ENCODE data around the gene CAMK4. TPM values are rescaled to one million over a fixed set of nuclear protein-coding genes. Genes with fewer than 3 reads are reported as not detected.

CAMK4 gene
- total RNA-seq, 1 donor from 2014 or later, result 2.7 TPM

- intact Hi-C loops (cut with DNase I), result no loop called here
Observed at GRCh38 chr5:111234125-111234524, 9.9 kb downstream of the CAMK4 start.

GRCh38 chr5:111235635-111236034, 11.5 kb downstream of the CAMK4 start:
- Histone ChIP-seq H3K36me3 (no peaks in the 10 kb centered on the region), H3K9me3 (no peaks in the 10 kb centered on the region), H3K27ac (no peak overlapping the region), H3K27me3 (ENCODE audit: low read depth) (no peaks in the 10 kb centered on the region), H3K4me1 (no peaks in the 10 kb centered on the region), H3K4me3 (no peak overlapping the region)
- no peak for TF ChIP-seq CTCF (IDR thresholded peaks at IDR 0.05)
- ATAC-seq (no peak), DNase-seq (no peak)
- intact Hi-C loops (cut with DNase I), result no loop called here

More at GRCh38 chr5:111234125-111234524, 9.9 kb downstream of the CAMK4 start:
- Histone ChIP-seq H3K4me1 (no peaks in the 10 kb centered on the region), H3K36me3 (no peaks in the 10 kb centered on the region), H3K9me3 (no peaks in the 10 kb centered on the region), H3K4me3 (no peak overlapping the region), H3K27ac (no peak overlapping the region), H3K27me3 (ENCODE audit: low read depth) (no peaks in the 10 kb centered on the region)
- DNase-seq (no peak), ATAC-seq (no peak)
- no peak for TF ChIP-seq CTCF (IDR thresholded peaks at IDR 0.05)

GRCh38 chr5:111236348-111236747, 12.2 kb downstream of the CAMK4 start:
- H3K9me3 ChIP-seq, result no peaks in the 10 kb centered on the region
- no peaks in the 10 kb centered on the region for H3K36me3 ChIP-seq
- no peak overlapping the region for H3K27ac ChIP-seq
- DNase-seq (no peak), ATAC-seq (no peak)
- no peak for TF ChIP-seq CTCF (IDR thresholded peaks at IDR 0.05)
- H3K4me1 ChIP-seq, result no peaks in the 10 kb centered on the region
- H3K4me3 ChIP-seq, result no peak overlapping the region
- intact Hi-C loops (cut with DNase I), result no loop called here
- H3K27me3 ChIP-seq (ENCODE audit: low read depth), result no peaks in the 10 kb centered on the region

GRCh38 chr5:111236995-111237394, 12.8 kb downstream of the CAMK4 start:
- Histone ChIP-seq H3K27me3 (ENCODE audit: low read depth) (no peaks in the 10 kb centered on the region), H3K36me3 (no peaks in the 10 kb centered on the region), H3K9me3 (no peaks in the 10 kb centered on the region), H3K4me3 (no peak overlapping the region), H3K27ac (no peak overlapping the region), H3K4me1 (no peaks in the 10 kb centered on the region)
- DNase-seq, result no peak
- intact Hi-C loops (cut with DNase I), result no loop called here
- no peak for TF ChIP-seq CTCF (IDR thresholded peaks at IDR 0.05)
- no peak for ATAC-seq

- Histone ChIP-seq H3K27me3 (ENCODE audit: low read depth) (no peaks in the 10 kb centered on the region), H3K9me3 (no peaks in the 10 kb centered on the region), H3K36me3 (no peaks in the 10 kb centered on the region), H3K4me1 (no peaks in the 10 kb centered on the region), H3K27ac (no peak overlapping the region), H3K4me3 (no peak overlapping the region)
- TF ChIP-seq CTCF (IDR thresholded peaks at IDR 0.05), result no peak
- ATAC-seq (no peak), DNase-seq (no peak)
- intact Hi-C loops (cut with DNase I), result no loop called here
Observed at GRCh38 chr5:111237470-111237869, 13.3 kb downstream of the CAMK4 start.

All from lower lobe of right lung (tissue), 2 donors.